HS-27A (cell line): ENCODE results near the gene SFN.
"Not testable (repeated sequence)": the region's sequence is repeated elsewhere in the genome, so short reads cannot be mapped to it uniquely, and the experiment has no call there.

Experiments
- DNase-seq: peaks from one replicate; pipeline ENCODE4 v3.0.0-alpha.2; 2012; ENCODE audit warnings: low read depth, missing footprints

The SFN gene

DNA sequence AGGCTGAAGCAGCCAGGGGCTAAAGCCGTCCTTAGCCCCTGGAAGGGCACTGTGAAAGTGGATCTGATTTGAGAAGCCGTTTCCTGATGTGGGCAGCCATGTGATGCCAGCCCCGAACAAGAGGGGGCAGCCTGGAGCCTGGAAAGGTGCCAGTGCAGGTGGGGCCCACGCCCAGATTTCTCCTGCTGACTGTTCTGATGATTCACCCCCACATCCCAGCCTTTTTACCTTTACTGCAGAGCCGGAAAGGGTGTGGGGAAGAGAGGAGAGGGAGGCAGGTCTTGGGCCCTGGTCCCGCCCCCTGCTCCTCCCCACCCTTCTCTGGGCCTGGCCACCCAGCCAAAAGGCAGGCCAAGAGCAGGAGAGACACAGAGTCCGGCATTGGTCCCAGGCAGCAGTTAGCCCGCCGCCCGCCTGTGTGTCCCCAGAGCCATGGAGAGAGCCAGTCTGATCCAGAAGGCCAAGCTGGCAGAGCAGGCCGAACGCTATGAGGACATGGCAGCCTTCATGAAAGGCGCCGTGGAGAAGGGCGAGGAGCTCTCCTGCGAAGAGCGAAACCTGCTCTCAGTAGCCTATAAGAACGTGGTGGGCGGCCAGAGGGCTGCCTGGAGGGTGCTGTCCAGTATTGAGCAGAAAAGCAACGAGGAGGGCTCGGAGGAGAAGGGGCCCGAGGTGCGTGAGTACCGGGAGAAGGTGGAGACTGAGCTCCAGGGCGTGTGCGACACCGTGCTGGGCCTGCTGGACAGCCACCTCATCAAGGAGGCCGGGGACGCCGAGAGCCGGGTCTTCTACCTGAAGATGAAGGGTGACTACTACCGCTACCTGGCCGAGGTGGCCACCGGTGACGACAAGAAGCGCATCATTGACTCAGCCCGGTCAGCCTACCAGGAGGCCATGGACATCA lies at the start of gene SFN:
SFN (plus strand) TSS at position 369 of the 904 bp plus-strand sequence; CDS start at position 433, 64 bp downstream.
- DNase-seq = no peak

DNA sequence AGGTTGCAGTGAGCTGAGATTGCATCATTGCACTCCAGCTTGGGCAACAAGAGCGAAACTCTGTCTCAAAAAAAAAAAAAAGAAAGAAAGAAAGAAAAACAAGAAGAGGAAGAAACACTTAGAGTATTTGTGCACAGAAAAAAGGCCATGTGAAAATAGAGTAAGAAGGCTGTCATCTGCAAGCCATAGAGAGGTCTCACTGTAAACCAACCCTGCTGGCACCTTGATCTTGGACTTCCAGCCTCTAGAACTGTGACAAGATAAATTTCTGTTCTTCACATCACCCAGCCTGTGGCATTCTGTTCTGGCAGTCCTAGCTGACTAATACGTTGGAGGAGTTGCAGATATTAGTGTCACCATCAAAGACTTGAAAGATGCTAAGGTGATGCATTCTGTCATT lies 48.6 kb upstream of the SFN start:
- DNase-seq = no peak

DNA sequence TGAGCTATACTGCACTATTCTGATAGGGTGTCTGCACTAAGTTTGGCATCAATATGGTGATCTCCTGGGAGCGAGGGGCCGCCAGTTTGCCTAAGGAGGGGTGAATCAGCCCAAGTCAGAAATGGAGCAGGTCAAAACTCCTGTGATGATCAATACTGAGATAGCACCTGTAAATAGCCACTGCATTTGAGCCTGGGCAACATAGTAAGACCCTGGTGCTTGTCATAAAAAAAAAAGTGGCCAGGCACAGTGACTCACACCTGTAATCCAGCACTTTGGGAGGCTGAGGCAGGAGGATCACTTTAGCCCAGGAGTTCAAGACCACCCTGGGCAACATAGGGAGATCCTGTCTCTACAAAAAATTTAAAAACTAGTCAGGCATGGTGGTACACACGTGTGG lies 48.1 kb upstream of the SFN start:
- no peak for DNase-seq

DNA sequence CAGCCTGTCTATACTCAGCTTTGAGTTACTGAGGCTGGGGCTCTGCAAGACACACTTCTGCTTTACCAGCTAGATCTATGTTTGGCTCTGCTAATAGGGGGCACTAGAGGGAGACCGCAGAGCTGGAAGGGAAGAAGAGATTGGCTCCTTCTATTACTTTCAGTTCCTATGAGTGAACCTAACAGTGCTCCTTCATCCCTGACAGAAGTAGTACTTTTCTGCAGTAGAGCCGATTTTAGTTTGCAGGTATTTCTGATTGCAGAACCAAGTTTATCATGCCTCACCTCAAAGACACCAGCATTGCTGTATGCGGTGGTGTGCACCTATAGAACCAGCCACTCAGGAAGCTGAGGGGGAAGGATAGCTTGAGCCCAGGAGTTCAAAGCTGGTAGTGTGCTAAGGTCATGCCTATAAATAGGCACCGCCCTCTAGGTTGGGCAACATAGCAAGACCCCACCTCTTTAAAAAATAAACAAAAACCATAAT lies 42.1 kb upstream of the SFN start:
- DNase-seq = no peak

DNA sequence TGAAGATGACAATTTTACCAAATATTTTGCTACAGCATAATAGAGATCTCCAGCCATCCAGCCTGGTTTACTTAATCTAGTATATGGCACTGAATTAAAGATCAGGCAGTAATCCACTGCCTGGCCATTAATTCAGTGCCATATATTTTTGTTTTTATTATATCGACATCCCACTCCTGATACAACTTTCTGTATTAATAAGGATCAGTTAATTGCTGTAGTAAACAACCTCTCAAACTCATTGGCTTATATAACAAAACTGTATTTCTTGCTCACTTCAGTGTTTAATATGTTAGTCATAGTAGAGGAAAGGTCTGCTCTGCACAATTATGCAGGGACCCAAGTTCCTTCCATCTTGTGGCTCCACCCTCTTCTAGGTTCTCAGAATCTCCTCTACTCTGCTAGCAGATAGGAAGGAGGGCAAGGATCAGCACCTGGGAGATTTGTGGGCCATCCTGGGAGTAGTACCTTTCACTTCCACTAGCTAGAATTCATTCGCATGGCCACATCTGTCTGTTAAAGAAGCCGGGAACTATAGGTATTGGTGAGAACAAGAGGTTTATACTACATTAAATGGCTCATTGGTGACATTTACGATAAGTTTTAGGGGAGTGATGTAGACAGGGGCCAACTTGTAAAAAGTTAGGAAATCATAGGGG lies 40.1 kb upstream of the SFN start:
- no peak for DNase-seq

DNA sequence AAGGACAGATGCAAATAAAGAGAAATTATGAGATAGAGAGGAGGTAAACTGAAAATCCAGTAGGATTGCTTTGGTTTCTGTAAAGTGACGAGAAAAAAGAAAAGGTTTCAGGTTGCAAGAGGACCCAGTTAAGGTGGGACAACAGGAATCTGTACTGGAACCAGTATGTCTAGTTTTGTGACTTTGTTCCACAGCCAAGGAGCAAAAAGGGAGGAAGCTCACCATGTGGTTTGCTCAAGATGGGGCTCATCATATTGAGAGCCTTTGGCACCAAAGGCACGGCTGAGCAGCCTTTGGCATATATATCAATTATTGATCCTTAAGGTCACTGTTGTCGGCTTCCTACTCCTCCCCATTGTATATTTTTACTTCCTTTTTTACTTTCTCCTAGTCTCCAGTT lies 38.2 kb upstream of the SFN start:
- no peak for DNase-seq

DNA sequence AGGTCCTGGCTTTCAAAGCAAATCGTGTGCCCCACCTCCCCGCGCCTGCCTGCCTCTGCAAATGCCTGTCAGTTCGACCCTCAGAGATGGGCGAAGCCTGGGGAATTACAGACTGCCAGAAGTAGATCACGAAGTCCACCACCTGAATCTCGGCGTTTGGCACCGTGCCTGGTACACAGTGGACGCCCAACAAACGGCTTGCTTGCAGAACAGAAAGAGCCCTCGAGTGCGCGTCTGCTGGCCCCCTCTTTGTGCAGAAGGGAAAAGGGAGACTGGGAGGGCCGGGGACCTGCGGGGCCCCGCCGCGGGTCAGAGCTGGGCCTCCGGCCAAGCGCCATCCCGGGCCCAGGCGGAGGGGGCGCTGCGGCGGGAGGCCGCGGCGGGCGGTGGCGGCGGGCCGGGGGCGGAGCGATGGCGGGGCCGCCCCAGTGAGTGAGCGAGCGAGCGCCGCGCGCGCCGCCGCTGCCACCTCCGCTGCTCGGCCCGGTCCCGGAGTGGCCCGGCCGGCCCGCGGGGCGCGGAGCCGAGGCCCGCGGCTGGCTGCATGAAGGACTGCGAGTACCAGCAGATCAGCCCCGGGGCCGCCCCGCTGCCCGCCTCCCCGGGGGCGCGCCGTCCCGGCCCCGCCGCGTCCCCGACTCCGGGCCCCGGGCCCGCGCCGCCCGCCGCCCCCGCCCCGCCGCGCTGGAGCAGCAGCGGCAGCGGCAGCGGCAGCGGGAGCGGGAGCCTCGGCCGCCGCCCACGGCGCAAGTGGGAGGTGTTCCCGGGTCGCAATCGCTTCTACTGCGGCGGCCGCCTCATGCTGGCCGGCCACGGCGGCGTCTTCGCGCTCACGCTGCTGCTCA lies 36.5 kb upstream of the SFN start, which contains the start of gene ZDHHC18:
ZDHHC18 (plus strand) TSS at position 428 of the 845 bp plus-strand sequence; CDS start at position 545, 117 bp downstream.
- DNase-seq = no peak

DNA sequence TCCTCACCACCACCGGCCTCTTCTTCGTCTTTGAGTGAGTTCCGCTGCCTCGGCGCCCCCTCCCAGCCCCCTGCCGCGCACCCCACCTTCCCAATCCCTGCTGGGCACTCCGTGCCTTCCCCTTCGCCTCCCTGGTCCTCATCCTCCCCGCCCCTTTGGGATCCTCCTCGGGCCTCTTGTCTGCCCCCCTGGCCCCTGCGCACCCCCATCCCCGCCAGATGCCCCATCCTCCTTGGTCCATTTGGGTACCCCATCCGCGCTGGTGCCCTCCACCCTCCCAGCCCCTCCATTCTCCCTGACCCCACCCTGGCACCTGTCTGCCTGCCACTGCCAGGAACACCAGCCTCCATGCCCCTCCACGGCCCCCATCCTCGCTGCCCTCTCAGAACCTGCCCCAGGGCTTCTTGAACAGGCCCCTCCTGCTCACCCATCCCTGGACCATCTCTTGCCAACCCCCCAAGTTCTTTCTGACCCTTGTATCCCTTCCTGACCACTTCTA lies 35.8 kb upstream of the SFN start:
- DNase-seq = no peak

DNA sequence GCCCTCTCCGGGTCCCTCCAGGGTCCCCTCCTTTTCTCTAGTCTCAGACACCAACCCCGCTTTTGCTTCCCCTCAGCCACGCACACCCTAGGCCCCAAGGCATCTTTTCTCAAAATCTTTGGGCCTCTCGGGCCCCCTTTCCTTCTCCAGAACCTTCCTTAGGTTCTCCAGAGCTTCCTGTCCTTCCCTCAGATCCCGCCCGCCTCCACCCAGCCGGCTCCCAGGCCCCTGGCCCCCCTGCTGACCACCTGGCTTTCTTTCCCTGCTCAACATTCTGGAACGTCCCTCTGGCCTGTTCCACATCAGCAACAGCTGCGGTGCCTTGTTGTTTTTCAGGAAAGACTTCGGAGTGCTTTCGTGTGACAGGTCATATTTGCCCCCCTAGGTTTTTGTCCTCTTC lies 35.3 kb upstream of the SFN start:
- no peak for DNase-seq

DNA sequence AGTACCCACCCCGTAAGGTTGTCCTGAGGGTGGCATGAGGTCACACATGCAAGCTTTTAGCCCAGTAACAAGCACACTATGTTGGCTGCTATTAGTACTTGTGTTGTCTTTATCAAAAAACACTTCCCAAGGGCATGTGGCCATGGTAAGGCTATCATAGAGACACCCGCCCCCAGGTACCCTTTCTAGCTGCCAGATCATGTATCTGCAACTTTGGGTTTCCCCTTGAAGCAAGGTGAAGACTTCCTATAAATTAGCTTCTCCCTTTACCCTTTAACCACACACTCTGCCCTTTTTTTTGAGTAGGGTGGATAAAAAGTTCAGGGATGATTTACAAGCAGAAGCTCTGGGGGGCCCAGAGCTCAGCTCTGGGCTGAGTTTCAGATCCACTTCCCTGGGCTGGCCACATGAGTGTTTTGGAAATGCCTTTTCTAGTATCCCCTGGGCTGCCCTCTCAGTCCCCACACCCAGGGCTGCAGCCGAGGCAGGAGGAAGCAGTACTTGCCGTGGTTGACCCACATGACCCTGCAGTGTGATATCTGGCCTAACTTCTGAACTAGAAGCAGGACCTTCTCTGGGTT lies 34.4 kb upstream of the SFN start:
- no peak for DNase-seq

DNA sequence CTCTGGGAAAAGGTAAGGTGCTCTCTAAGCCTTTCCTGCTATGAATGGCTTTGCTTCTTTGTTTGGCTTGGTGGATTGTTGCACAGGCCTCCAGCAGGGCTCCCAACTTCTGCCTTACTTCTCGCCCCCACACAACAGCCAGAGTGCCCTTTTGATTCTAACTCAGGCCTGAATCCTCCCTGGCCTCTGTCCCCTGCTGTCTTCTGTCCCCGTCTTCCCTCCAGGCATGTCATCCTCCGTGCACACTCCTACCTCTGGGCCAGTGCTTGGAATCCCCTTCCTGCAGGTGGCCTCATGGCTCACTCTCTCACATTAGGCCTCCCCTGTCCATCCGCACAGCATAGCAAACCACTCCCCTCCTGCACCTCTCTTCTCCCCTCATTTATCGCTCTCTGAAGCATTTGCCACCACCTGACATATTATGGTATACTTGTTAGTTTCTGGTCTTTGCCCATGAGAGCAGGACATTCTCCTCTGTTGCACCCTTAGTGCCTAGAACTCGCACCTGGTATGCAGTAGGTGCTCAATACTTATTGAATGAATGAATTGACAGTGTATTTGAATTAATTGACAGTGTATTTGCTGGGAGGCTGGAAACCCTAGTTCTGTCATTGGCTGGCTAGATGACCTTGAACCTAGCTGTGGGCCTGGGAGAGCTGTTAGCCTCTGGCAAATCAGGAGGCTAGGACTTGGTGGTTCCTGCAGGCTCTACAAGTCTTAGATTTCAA lies 33.6 kb upstream of the SFN start:
- DNase-seq = no peak

DNA sequence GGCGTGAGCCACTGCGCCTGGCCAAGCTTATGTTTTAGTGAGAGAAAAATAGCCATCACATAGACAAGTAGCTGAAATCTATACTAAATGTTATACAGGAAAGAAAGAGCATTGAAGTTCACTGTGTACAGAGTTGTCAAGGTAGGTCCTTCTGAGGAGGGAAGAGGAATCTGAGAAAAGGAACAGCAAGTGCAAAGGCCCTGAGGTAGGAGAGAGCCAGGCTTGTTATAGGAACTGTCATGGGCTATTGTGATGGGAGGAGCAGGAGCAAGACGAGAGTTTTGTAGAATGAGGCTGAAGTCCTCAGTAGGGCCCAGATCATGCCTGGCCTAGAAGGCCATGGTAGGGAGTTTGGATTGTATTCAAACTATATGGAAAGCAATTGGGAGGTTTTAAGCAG lies 31.9 kb upstream of the SFN start:
- DNase-seq = no peak

DNA sequence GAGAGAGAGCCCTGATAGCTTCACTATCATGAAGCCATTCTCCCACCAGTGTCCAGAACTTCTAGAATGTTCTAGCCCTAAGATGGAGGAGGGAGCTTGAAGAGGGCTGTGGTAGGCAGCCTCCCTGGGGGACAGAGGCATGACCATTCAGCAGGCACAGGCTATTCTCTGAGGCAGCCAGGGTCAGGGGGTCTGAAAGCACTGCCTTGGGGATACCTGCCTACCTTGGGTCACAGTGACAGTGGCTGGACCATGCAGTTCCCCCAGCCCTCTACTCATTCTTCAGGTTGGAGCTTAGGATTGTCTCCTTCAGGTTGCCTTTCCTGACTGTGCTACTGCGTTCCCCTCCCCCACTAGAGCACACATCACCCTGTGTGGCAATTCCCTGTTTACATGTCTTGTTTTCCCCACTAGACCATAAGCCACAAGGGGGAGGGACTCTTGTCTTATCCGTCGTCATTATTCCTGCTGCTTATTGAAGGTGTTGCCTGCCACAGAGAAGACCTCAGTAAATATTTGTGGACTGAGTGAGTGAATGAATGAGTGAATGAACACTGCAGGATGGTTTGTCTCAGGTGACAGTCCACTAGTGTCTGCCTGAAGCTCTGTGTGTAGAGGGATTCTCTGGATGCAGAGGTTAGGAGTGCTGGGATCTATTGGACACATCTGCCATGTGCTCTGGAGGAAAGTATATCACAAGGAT lies 31.3 kb upstream of the SFN start:
- no peak for DNase-seq

DNA sequence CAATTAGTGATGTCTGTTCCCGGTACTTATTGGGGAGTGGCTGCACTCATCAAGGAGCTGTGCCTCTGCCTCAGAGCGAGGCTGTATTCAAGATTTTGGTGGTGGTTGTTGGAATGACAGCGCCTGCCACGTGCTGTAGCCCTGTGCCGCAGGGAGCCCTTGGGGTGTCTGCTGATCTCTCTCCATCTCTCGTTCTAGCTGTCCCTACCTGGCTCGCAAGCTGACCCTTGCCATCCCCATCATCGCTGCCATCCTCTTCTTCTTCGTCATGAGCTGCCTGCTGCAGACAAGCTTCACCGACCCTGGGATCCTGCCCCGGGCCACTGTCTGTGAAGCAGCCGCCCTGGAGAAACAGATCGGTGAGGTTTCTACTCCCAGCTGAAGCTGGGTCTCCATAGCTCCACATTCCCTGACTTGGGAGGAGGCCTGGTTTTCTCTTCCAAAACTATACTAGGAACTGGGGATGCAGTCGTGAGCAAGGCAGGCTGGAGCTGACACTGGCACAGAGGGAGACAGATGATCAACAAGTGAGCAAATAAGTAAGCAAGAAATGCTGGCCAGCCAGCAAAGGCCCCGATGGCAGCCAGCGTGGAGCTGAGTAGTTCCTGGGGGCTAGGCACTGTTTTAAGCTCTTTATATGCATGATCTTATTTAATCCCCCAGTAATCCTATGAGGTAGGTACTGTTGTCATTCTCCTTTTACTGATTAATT lies 30.5 kb upstream of the SFN start:
- no peak for DNase-seq

DNA sequence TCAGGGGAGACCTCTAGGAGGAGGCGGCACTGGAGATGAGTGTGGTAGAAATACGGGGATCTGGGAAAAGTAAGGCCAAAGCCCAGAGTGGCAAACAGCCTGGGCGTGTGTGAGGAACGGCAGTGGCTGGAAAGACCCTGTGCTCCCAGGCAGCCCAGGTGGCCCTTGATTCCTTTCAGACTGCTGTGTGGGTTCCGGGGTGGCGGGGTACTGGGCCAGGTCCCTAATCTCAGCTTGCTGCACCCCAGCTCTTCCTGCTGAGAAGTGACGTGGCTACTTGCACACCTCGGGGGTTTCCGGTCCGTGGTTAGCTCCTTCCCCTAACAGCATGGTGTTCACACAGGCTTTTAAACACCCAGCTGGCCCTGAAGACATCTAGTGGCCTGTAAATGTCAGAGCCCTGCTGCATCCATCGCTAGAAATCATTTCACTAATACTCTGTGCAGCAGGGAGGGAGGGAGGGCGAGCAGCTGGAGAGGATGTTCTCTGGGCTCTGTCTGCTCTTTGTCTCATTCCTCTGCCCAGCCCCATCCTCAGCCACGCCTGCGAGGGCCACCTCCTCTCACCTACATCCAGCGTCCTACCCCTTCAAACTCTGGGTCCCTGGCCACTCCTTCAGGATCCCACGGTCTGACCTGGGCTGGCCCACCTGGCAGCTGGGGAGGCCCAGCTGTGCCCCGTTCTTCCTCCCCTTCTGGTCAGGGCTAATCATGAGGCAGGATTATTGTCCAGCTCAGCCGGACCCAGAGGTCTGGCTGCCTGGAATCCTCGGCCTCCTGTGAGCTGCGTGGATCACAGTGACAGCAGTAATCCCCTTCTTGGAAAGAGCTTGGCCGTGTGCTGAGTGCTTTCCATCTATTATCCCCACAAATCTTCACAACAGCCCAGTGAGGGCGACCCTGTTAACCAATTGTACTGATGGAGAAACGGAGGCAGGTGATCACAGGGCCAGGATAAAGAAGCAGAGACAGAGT lies 29.2 kb upstream of the SFN start:
- DNase-seq = no peak

DNA sequence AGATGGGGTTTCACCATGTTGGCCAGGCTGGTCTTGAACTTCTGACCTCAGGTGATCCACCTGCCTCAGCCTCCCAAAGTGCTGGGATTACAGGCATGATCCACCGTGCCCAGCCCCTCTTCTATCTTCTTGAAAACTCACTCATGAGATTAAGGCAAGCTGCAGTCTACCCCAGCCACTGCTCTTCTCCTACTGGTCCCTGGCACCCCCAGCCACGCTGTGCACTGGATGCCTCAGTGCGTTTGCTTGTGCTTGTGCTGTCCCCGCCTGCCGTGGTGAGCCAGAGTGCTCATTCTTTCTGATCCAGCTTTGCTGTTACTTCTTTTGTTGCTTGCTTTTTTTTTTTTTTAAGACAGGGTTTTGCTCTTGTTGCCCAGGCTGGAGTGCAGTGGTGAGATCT lies 25.3 kb upstream of the SFN start:
- DNase-seq = not testable (repeated sequence)

DNA sequence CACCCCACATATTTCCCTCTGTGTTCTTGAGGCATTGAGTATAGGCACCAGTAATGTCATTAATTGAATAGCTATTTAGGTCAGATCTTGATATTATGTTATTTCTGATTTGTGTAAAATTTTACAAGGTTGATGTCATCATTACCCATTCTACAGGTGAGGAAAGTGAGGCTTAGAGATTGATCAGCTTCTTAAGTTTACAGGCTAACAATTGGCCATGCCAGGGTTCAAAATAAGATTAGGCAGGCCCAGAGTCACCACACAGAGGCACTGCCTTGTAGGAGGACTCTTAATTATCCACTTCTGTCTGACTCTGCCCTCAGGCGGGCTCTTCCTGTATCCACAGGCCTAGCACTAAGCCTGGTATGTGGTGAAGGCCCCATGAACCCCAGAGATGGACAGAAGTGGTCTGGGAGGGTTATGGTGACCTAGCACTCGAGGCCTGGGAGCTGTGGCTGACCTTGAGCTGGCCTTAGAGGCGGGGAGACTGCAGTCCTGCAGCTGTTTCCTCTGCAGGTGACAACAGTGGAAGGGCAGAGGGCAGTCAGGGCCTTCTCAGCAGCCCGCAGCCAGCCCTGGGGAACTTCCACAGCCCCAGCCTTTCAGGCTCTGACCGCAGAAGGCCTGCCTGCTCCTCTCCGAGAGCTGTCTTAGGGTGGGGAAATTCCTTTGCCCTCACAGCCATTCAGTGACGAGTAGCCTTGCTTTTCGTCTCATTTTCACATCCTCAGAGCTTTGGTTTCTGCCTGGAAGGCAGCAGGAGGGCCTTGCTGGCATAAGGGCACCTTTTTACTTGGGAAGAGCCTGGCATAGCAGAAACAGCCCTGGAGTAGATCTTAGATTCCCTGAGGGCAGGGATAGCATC lies 24.2 kb upstream of the SFN start:
- DNase-seq = no peak

DNA sequence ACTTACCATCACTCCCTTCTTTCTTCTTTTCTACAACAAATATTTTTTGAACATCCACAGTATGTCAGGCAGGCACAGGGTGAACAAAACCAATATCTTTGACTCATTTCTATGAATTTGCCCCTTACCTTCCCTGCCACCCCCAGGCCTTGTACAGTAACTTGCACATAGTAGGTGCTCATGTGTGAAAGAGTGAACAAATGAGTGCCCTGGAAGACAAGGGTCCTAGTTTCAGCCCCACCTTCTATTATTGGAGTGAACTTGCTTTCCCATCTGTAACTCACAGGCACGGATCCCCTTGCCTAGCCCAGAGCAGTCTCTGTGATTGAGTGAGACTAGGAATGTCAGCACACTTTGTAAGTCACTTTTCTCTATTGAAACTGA lies 23.6 kb upstream of the SFN start:
- no peak for DNase-seq
